Activated CD4-positive, alpha-beta T cell treated with anti-CD3 and anti-CD28 coated beads, Interleukin-2, amount 10 ng/mL, durations not matched to agents 24 days and 14 days (primary cell): Measurements from ENCODE around the gene CCDC167. TPM values are rescaled to one million over a fixed set of nuclear protein-coding genes. Genes with fewer than 3 reads are reported as not detected.

Experiments used
- DNase-seq: peaks from one replicate; pipeline ENCODE4 v3.0.0; 2022
- H3K27ac Mint-ChIP-seq: one replicate; pipeline ENCODE4 v1.8.0; 2022; ENCODE audit warnings: mild to moderate bottlenecking, mixed read lengths
- H3K27me3 Mint-ChIP-seq: one replicate; pipeline ENCODE4 v1.8.0; 2022; ENCODE audit warnings: mixed read lengths
- H3K36me3 Mint-ChIP-seq: one replicate; pipeline ENCODE4 v1.8.0; 2022; ENCODE audit warnings: low read depth, mild to moderate bottlenecking, mixed read lengths
- H3K4me1 Mint-ChIP-seq: one replicate; pipeline ENCODE4 v1.8.0; 2021; ENCODE audit warnings: mixed read lengths
- H3K4me3 Mint-ChIP-seq: one replicate; pipeline ENCODE4 v1.8.0; 2022; ENCODE audit warnings: mild to moderate bottlenecking, moderate library complexity, mixed read lengths
- H3K9me3 Mint-ChIP-seq: one replicate; pipeline ENCODE4 v1.8.0; 2021; ENCODE audit warnings: mixed read lengths
- intact Hi-C: fragments of 100-400 bp; cut with micrococcal nuclease; formaldehyde crosslinking; loops from one replicate; pipeline ENCODE4 v1.15.1; 2023
- total RNA-seq: library from RNA; stranded (reverse); gene quantifications from 2 replicates; pipeline ENCODE4 v1.2.3, GENCODE V29; 2022

Gene CCDC167
- total RNA-seq, 1 donor from 2014 or later, result 62.4 TPM

DNA sequence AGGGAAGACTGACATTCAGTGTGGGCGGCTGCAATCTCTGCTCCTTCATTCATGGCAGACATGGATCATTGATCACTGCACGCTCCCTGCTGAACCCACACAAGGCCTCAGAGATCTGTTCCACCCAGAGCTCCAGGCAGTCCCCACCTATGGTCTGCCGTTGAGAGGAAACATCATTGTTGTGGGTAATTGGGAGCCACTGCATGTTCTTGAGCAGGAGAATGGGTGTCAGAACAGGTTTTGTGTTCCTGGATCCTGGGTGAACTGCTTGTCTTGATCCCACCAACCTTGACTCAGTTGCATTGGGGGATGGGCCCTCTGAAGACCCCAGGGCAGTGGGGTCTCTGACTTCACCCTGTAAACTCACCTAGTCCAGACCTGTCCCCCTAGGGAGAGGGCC lies 23.1 kb upstream of the CCDC167 start:
- H3K4me1 Mint-ChIP-seq, result peaks cover 21% of the 10 kb centered on the region
- H3K36me3 Mint-ChIP-seq, result no peaks in the 10 kb centered on the region
- H3K4me3 Mint-ChIP-seq, result no peak overlapping the region
- H3K27ac Mint-ChIP-seq, result no peak overlapping the region
- H3K27me3 Mint-ChIP-seq, result peaks cover 14% of the 10 kb centered on the region
- no peak for DNase-seq
- no peaks in the 10 kb centered on the region for H3K9me3 Mint-ChIP-seq
- intact Hi-C loops, result no loop called here

GRCh38 chr6:37521674-37522073 lies 22.0 kb upstream of the CCDC167 start:
- DNase-seq, result no peak
- peaks cover 7% of the 10 kb centered on the region for H3K27me3 Mint-ChIP-seq
- intact Hi-C loops, result no loop called here
- H3K36me3 Mint-ChIP-seq, result peaks cover 2% of the 10 kb centered on the region
- no peak overlapping the region for H3K27ac Mint-ChIP-seq
- no peaks in the 10 kb centered on the region for H3K9me3 Mint-ChIP-seq
- peaks cover 33% of the 10 kb centered on the region for H3K4me1 Mint-ChIP-seq
- no peak overlapping the region for H3K4me3 Mint-ChIP-seq

- Mint-ChIP-seq H3K36me3 (peaks cover 2% of the 10 kb centered on the region), H3K4me3 (no peak overlapping the region), H3K27me3 (peaks cover 7% of the 10 kb centered on the region), H3K4me1 (peaks cover 39% of the 10 kb centered on the region), H3K9me3 (no peaks in the 10 kb centered on the region), H3K27ac (no peak overlapping the region)
- intact Hi-C loops, result no loop called here
- DNase-seq, result no peak
These were observed 21.2 kb upstream of the CCDC167 start for GRCh38 chr6:37520926-37521325.

- peaks cover 3% of the 10 kb centered on the region for H3K27me3 Mint-ChIP-seq
- no peak overlapping the region for H3K4me3 Mint-ChIP-seq
- no peak for DNase-seq
- H3K9me3 Mint-ChIP-seq, result no peaks in the 10 kb centered on the region
- peaks cover 2% of the 10 kb centered on the region for H3K36me3 Mint-ChIP-seq
- intact Hi-C loops, result loop anchor here (5.0 to 10.0 kb wide), 2 partner anchors 87 to 265 kb away; partner anchors contain the start of genes CMTR1, TBC1D22B and TMEM217
- H3K27ac Mint-ChIP-seq, result no peak overlapping the region
- H3K4me1 Mint-ChIP-seq, result peaks cover 49% of the 10 kb centered on the region
These were observed 19.8 kb upstream of the CCDC167 start for GRCh38 chr6:37519461-37519860.

- Mint-ChIP-seq H3K27ac (peak overlapping the region; percentile 97), H3K9me3 (no peaks in the 10 kb centered on the region), H3K36me3 (peaks cover 2% of the 10 kb centered on the region), H3K4me1 (peaks cover 58% of the 10 kb centered on the region), H3K27me3 (peaks cover 3% of the 10 kb centered on the region), H3K4me3 (peak overlapping the region; percentile 76)
- no peak for DNase-seq
- intact Hi-C loops, result loop anchor here (5.0 to 10.0 kb wide), 2 partner anchors 86 to 263 kb away; partner anchors contain the start of genes CMTR1, TBC1D22B and TMEM217
These were observed 18.4 kb upstream of the CCDC167 start for GRCh38 chr6:37518116-37518515.

- DNase-seq, result peak; percentile 93
- intact Hi-C loops, result loop anchor here (1.0 to 10.0 kb wide), 4 partner anchors 18 to 263 kb away; partner anchors contain the start of genes CCDC167, CMTR1, TBC1D22B and TMEM217
- H3K4me3 Mint-ChIP-seq, result peak overlapping the region; percentile 76
- H3K9me3 Mint-ChIP-seq, result no peaks in the 10 kb centered on the region
- H3K27me3 Mint-ChIP-seq, result peaks cover 1% of the 10 kb centered on the region
- peaks cover 2% of the 10 kb centered on the region for H3K36me3 Mint-ChIP-seq
- H3K4me1 Mint-ChIP-seq, result peaks cover 60% of the 10 kb centered on the region
- peak overlapping the region; percentile 97 for H3K27ac Mint-ChIP-seq
These were observed 17.7 kb upstream of the CCDC167 start for GRCh38 chr6:37517411-37517812.

DNA sequence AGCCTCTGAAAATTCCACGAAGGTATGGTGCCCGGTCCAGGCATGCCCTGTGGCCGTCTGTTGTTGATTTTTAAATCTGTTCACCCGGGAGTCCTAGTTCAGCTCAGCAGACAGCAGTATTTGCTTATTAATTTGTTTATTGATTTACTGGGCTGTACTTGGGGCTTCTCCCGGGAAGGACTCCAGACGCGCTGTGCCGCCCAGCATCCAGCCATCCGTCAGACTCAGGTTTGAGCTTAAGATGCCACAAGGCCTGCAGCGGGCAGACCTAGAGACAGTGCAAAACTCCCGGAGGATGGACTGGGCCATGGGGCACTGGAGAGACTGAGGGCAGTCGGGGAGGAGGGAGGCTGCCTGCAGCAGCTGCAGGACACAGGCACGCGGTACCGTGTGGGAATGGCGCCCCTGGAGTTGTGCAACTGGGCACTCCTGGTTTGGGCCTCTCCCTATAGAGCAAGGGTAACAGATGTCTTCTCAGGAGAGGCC lies 17.3 kb upstream of the CCDC167 start:
- no peak for DNase-seq
- H3K36me3 Mint-ChIP-seq, result peaks cover 2% of the 10 kb centered on the region
- intact Hi-C loops, result loop anchor here (1.0 to 10.0 kb wide), 5 partner anchors 18 to 262 kb away; partner anchors contain the start of genes CCDC167, CMTR1, TBC1D22B and TMEM217

GRCh38 chr6:37516076-37516919 lies 16.6 kb upstream of the CCDC167 start:
- peak overlapping the region; percentile 76 for H3K4me3 Mint-ChIP-seq
- peak; percentile 94 for DNase-seq
- H3K4me1 Mint-ChIP-seq, result peaks cover 58% of the 10 kb centered on the region
- H3K27me3 Mint-ChIP-seq, result no peaks in the 10 kb centered on the region
- peaks cover 2% of the 10 kb centered on the region for H3K36me3 Mint-ChIP-seq
- intact Hi-C loops, result loop anchor here (1.0 to 10.0 kb wide), 3 partner anchors 37 to 261 kb away; partner anchors contain the start of genes CMTR1, TBC1D22B and TMEM217
- no peaks in the 10 kb centered on the region for H3K9me3 Mint-ChIP-seq
- peak overlapping the region; percentile 97 for H3K27ac Mint-ChIP-seq

More for the DNA sequence above, 17.3 kb upstream of the CCDC167 start:
- H3K27ac Mint-ChIP-seq, result peak overlapping the region; percentile 97
- H3K27me3 Mint-ChIP-seq, result no peaks in the 10 kb centered on the region
- H3K4me3 Mint-ChIP-seq, result peak overlapping the region; percentile 76
- H3K9me3 Mint-ChIP-seq, result no peaks in the 10 kb centered on the region
- H3K4me1 Mint-ChIP-seq, result peaks cover 60% of the 10 kb centered on the region

GRCh38 chr6:37515712-37516075 lies 16.0 kb upstream of the CCDC167 start:
- H3K9me3 Mint-ChIP-seq, result no peaks in the 10 kb centered on the region
- H3K4me3 Mint-ChIP-seq, result peak overlapping the region; percentile 76
- intact Hi-C loops, result loop anchor here (1.0 to 10.0 kb wide), 3 partner anchors 38 to 261 kb away; partner anchors contain the start of genes CMTR1, TBC1D22B and TMEM217
- DNase-seq, result no peak
- H3K27ac Mint-ChIP-seq, result peak overlapping the region; percentile 97
- H3K27me3 Mint-ChIP-seq, result no peaks in the 10 kb centered on the region
- peaks cover 61% of the 10 kb centered on the region for H3K4me1 Mint-ChIP-seq
- H3K36me3 Mint-ChIP-seq, result peaks cover 2% of the 10 kb centered on the region

GRCh38 chr6:37514837-37515236 lies 15.1 kb upstream of the CCDC167 start:
- Mint-ChIP-seq H3K9me3 (no peaks in the 10 kb centered on the region), H3K4me1 (peaks cover 61% of the 10 kb centered on the region), H3K36me3 (peaks cover 2% of the 10 kb centered on the region), H3K4me3 (peak overlapping the region; percentile 76), H3K27ac (peak overlapping the region; percentile 97), H3K27me3 (no peaks in the 10 kb centered on the region)
- no peak for DNase-seq
- intact Hi-C loops, result loop anchor here (5.0 to 10.0 kb wide), 2 partner anchors 83 to 260 kb away; partner anchors contain the start of genes CMTR1, TBC1D22B and TMEM217

DNA sequence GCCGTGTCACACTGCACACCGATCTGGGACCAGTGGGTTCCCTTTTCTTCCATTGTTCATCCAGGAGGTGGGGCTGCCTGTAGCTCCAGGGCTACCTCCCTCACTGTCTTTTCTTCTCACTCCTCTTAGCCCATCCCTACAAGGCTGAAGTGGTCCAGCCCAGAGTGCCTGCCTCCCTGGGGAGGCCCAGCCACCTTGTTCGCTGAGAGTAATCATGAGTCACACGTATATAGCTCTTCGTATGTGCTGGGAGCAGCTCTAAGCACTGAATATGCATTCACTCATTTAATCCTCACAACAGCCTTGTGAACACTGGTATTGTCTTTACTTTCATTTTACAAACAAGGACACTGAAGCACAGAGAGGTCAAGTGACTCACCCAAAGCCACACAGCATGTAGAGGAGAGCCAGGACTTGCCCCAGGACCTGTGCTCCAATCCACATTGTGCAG lies 14.7 kb upstream of the CCDC167 start:
- H3K36me3 Mint-ChIP-seq, result peaks cover 2% of the 10 kb centered on the region
- no peaks in the 10 kb centered on the region for H3K9me3 Mint-ChIP-seq
- peak overlapping the region; percentile 97 for H3K27ac Mint-ChIP-seq
- peak overlapping the region; percentile 76 for H3K4me3 Mint-ChIP-seq
- intact Hi-C loops, result loop anchor here (10.0 kb wide), 1 partner anchor 260 kb away; the partner anchor contains the start of genes TBC1D22B and TMEM217
- H3K27me3 Mint-ChIP-seq, result no peaks in the 10 kb centered on the region
- peak; percentile 75 for DNase-seq
- peaks cover 61% of the 10 kb centered on the region for H3K4me1 Mint-ChIP-seq

DNA sequence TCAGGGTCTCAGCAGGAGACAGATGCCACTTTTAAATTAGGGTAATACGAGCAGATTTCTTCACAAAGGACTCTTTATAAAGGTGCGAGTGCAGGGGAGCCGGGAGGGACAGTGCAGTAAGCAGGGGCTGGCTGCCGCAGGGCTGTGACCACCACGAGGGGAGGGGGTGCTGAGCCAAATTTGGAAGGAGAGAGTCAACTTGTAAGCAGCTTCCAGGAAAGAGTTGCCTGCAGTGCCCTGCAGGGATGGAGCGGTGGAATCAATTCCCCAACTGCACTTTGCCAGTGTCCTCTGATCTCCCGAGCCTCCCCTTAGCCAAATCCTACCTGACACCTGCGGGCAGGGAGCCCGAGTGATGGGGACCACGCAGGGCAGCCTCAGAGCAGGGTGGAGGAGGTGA lies 13.9 kb upstream of the CCDC167 start:
- Mint-ChIP-seq H3K4me3 (no peak overlapping the region), H3K27ac (peak overlapping the region; percentile 66), H3K9me3 (peaks cover under 1% of the 10 kb centered on the region), H3K27me3 (no peaks in the 10 kb centered on the region), H3K36me3 (peaks cover 2% of the 10 kb centered on the region), H3K4me1 (peaks cover 54% of the 10 kb centered on the region)
- intact Hi-C loops, result loop anchor here (10.0 kb wide), 1 partner anchor 259 kb away; the partner anchor contains the start of genes TBC1D22B and TMEM217
- no peak for DNase-seq

GRCh38 chr6:37513155-37513554 lies 13.5 kb upstream of the CCDC167 start:
- Mint-ChIP-seq H3K36me3 (peaks cover 2% of the 10 kb centered on the region), H3K27ac (peak overlapping the region; percentile 66), H3K27me3 (no peaks in the 10 kb centered on the region), H3K4me1 (peaks cover 54% of the 10 kb centered on the region), H3K9me3 (peaks cover 4% of the 10 kb centered on the region), H3K4me3 (no peak overlapping the region)
- intact Hi-C loops, result loop anchor here (10.0 kb wide), 1 partner anchor 258 kb away; the partner anchor contains the start of genes TBC1D22B and TMEM217
- no peak for DNase-seq
